ENCODE data around the gene UCK2.

The UCK2 gene

GRCh38 chr1:165842671-165843129 lies 15.3 kb downstream of the UCK2 start:
- no peak for TF ChIP-seq CTCF (conservative IDR thresholded peaks at IDR 0.05; ENCODE audit: low read length)
- DNase-seq (ENCODE audit: low read depth), result peak; percentile 70
- peak overlapping the region; percentile 21; the same call in 1 of the 2 replicates for H3K4me3 ChIP-seq (ENCODE audit: low read length)

GRCh38 chr1:165843304-165843703 lies 15.9 kb downstream of the UCK2 start:
- TF ChIP-seq CTCF (conservative IDR thresholded peaks at IDR 0.05; ENCODE audit: low read length), result no peak
- no peak for DNase-seq (ENCODE audit: low read depth)
- no peak overlapping the region for H3K4me3 ChIP-seq (ENCODE audit: low read length)

- DNase-seq (ENCODE audit: low read depth), result no peak
- no peak for TF ChIP-seq CTCF (conservative IDR thresholded peaks at IDR 0.05; ENCODE audit: low read length)
Observed at GRCh38 chr1:165844114-165844798, 16.8 kb downstream of the UCK2 start.

GRCh38 chr1:165844933-165845332 lies 17.5 kb downstream of the UCK2 start:
- H3K4me3 ChIP-seq (ENCODE audit: low read length), result no peak overlapping the region
- no peak for DNase-seq (ENCODE audit: low read depth)
- no peak for TF ChIP-seq CTCF (conservative IDR thresholded peaks at IDR 0.05; ENCODE audit: low read length)

More at GRCh38 chr1:165844114-165844798, 16.8 kb downstream of the UCK2 start:
- H3K4me3 ChIP-seq (ENCODE audit: low read length), result no peak overlapping the region

GRCh38 chr1:165845569-165845968 lies 18.2 kb downstream of the UCK2 start:
- H3K4me3 ChIP-seq (ENCODE audit: low read length), result no peak overlapping the region
- no peak for DNase-seq (ENCODE audit: low read depth)

GRCh38 chr1:165845992-165846748 lies 18.8 kb downstream of the UCK2 start:
- no peak for DNase-seq (ENCODE audit: low read depth)
- no peak for TF ChIP-seq CTCF (conservative IDR thresholded peaks at IDR 0.05; ENCODE audit: low read length)
- no peak overlapping the region for H3K4me3 ChIP-seq (ENCODE audit: low read length)

More at GRCh38 chr1:165845569-165845968, 18.2 kb downstream of the UCK2 start:
- no peak for TF ChIP-seq CTCF (conservative IDR thresholded peaks at IDR 0.05; ENCODE audit: low read length)

GRCh38 chr1:165847486-165847885 lies 20.1 kb downstream of the UCK2 start:
- no peak overlapping the region for H3K4me3 ChIP-seq (ENCODE audit: low read length)
- DNase-seq (ENCODE audit: low read depth), result no peak
- no peak for TF ChIP-seq CTCF (conservative IDR thresholded peaks at IDR 0.05; ENCODE audit: low read length)
